Mucosa of gallbladder (tissue), 1 donor: ENCODE results near the gene TMEM151A. TPM values are rescaled to one million over a fixed set of nuclear protein-coding genes. Genes with fewer than 3 reads are reported as not detected.
A peak's percentile ranks its signal among the peaks of the same experiment; 100 is the strongest.

Experiments used
- DNase-seq: peaks from one replicate; pipeline ENCODE4 v3.0.0-alpha.2; 2020; ENCODE audit warnings: low spot score
- total RNA-seq: library from RNA; stranded (reverse); gene quantifications from one replicate; pipeline ENCODE4 v1.2.1, GENCODE V29; 2021
- donor health status: DM: no; HTN: no; CAD: no.

Gene TMEM151A
- total RNA-seq, 1 donor from 2014 or later = 61.6 TPM

GRCh38 chr11:66283461-66284105 is 8.1 kb upstream of the TMEM151A start:
- DNase-seq = no peak

DNA sequence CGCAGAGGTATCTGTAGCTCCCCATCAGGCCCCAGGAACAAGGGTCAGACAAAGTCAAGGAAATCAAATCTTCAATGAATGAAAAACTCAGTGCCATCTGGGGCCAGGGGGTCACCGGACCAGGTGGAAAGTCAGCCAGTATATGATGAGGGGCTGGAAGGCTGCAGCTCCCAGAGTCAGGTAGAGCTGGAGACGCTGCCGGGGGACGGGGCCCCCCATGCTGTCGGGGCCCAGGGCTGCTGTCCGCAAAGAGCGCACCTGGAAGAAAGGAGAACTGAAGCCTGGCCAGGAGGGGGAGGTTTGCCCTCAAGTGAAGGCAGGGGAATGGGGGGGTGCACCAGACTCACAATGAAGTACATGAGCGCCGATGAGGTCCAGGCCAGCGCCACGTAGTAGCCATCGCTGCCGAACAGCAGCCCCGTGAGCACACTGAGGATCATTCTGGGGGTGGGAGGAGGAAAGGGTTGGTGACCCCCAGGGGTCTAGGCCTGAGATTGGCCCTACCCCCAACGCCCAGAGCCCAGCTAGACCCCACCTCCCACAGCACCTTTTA is 7.1 kb upstream of the TMEM151A start:
- no peak for DNase-seq

DNA sequence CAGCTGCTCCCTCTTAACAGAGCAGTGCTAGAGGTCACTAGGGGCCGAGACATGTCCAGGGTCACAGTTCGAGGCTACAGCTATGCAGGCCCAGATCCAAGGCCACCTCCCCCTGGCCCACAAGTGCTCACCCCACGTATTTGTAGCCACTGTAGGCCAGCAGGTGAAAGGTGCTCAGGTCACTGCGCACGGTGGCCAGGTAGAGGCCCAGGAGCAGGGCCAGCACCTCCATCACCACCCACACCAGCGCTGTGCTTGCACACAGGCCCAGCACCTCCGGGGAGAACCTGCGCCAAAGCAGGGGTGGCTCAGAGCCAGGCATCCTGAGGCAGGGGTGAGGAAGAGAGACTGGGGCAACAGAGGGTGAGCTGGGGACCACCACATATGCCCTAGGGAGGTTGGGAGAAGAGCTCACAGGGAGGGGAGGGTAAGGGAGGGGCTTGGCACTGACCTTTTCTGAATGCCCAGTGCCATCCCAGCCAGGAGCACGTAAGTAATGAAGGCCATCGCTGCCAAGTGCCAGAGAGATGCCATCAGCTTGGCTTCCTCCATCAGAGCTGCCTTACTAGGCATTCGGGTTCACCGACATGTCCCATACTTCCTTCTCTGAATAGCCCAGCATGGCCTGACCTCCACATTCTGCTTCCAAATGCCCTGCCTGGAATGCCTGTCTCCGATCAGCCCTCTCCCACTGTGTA is 6.3 kb upstream of the TMEM151A start:
- DNase-seq = no peak

GRCh38 chr11:66286699-66287098 is 5.0 kb upstream of the TMEM151A start:
- DNase-seq = no peak

DNA sequence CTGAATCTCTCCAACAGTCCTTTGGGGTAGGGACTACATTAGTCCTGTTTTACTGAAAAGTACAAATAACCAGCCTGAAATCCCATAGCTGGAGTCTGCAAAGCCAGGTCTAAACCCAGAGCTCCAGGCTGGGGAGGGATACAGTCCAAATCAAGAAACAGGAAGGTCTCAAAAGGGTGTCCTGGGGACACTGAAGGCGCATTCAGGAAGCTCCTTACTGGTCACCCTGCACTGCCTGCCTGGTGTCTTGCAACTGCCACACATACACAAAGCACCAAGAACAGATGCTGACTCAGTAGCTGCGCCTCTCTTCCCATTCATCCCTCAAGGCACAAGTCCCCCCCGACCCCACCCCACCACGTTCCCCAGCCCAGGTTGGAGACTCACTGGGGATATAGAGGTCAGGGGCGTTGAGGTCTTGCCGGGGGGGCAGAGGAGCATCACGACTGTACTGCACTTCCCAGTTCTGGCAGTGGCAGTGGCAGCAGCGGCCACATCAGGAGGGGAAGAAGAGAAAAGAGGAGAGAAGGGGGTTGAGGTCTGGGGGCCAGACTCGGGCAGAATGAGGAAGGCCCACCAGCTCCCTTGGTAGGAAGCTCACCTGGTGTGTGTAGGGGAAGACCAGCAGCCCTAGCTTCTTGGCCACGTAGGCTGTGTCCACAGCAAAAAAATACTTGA is 4.3 kb upstream of the TMEM151A start:
- DNase-seq = no peak

DNA sequence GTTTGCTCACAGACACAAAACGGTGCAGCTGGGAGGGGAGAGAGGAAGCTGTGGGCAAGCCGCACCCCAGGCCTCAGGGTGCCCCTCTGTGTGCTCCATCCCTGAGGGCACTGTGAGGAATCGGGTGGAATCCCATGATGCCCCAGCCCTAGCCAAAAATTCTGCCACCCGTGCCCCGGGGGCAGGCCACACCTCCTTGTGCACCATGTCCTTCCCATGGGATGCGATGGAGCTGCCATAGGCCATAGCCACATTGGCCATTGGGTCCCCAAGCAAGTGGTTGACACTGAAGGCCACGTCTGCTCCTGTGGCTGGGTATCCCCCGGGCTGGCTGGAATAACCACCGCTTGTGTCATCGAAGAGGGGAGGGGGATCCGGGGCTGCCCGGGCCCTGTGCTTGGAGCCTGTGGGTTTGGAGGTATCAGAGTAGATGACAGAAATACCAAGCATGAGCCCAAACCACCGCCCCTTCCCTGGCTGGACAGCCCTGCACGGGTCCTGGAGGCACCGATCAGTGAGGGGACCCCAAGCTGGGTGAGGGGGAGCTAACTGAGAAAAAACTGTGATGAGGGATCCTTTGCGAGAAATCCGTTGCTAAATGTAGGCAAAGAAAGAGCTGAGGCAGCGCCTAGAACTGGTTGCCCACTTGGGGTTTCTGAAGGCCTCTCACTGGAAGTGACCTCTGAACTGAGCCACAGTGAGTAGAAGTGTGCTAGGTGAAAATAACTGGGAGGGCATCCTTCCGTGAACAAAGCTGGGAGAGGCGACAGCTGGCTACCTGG is 3.6 kb upstream of the TMEM151A start:
- no peak for DNase-seq

DNA sequence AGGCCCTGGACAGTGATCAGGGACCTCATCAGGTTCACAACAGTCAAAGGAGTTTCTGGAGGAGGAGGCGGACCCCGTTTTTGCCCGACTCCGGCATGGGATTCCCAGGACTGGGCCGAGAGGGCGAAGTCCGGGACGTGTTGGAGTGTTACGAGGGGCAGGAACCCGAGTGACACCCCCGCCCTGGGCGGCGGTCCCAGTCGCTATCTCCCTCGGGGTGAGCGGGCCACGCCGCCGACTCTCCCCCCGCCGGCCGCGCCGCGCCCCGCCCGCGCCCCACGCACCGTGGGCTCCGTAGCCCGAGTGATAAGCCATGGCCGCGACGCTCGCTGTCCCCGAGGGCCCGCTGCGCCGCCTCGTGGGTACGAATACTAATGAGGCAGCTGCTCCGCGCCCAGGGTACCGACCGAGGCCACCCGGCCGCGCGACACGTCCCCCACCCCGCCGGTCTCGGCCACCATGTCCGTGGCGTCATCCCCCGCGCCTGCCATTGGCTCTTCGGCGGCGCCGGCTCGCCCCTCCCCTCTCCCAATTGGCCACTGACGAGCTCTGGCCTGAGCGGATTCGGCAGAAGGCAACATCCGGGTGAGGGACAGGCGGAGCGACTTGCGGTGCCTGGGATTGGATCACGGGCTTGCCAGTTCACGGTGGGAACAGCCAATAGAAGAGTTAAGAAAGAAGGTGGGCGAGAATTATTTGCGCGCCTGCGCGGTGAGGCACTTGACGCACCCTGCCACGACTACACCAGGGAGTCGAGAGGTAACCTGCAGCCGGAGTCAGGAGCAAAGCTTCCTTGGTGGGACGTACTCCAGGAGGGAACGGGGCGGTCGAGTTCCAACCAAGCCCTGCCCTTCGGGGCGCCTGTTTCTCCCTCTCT is 2.8 kb upstream of the TMEM151A start, which contains the start of gene YIF1A:
Gene YIF1A, minus strand, starts transcription at position 473 of the 877 bp plus-strand sequence. Its CDS starts 158 bp downstream, at position 315.
- DNase-seq = peak; percentile 99

DNA sequence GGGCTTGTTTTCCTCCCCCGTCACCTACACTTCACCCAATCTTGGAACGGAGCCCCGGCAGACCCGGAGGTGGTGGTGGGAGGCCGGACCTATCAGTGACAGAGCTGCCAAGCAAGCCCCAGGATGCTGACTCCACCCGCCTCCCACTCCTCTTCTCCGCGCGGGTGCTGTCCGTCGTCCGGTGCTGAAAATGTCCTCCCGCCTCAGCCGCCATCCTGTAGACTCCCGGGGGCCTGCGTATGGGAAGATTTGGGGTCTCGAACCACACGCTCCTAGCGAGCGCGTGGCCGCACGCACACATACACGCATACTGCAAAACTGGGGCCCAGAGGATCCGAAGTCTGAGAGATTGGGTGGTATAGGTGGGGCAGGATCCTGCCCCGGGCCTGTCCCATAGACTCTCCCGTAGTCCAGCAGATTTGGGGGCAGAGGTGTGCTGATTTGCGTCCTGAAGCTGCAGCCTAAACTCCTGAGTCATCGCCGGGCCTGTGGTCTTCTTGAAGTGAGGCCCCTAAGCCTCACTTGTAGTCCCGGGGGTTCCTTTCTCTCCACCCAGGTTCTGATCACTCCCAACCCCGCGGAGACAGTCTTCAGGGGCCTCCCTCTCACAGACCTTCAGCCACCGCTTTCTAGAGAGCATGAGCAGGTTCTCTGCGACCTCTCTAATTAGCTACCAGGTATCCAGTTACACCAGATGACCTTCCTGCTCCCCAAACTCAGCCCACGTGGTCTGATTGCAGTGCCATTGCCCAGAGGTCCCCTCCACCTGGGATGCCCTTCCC is 2.0 kb upstream of the TMEM151A start:
- DNase-seq = peak; percentile 77

GRCh38 chr11:66290330-66290621 is 1.4 kb upstream of the TMEM151A start:
- DNase-seq = no peak

DNA sequence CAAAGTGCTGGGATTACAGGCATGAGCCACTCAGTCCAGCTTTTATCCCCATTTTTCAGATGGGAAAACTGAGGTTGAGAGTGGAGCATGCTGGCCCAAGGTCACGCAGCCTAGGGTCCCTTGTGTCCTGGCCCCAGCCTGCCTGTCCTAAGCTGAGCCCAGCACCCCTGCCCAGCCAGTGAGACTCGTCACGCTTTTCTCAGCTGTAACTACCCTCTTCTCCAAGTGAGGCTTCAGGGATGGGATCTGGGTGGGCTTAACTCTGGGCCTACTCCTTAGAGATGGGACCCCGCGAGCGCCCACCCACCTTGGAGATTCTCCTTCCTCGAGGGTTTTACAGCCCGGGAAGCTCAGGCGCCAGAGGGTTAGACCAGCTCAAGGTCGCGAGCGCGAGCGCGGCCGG is 390 bp upstream of the TMEM151A start:
- no peak for DNase-seq

GRCh38 chr11:66292543-66293332 is 1.0 kb downstream of the TMEM151A start:
- DNase-seq = no peak

DNA sequence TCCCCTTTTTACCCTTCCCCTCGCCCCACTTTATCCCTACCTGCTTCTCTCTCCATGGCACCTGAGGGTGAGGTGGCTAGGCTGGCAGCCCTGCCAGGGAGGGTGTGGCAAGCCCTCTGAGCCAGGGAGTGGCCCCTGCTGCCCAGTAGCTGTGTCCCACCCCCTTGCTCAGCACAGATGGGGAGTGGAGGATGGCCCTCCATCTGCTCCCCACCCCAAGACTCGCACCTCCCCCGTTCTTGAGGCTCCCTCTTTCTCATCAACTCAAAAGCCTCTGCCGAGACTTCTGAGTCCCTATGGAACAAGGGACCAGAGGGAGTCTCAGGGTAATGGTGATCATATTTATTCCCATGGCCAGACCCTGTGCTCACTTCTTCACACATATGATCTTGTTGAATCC is 1.7 kb downstream of the TMEM151A start:
- no peak for DNase-seq

DNA sequence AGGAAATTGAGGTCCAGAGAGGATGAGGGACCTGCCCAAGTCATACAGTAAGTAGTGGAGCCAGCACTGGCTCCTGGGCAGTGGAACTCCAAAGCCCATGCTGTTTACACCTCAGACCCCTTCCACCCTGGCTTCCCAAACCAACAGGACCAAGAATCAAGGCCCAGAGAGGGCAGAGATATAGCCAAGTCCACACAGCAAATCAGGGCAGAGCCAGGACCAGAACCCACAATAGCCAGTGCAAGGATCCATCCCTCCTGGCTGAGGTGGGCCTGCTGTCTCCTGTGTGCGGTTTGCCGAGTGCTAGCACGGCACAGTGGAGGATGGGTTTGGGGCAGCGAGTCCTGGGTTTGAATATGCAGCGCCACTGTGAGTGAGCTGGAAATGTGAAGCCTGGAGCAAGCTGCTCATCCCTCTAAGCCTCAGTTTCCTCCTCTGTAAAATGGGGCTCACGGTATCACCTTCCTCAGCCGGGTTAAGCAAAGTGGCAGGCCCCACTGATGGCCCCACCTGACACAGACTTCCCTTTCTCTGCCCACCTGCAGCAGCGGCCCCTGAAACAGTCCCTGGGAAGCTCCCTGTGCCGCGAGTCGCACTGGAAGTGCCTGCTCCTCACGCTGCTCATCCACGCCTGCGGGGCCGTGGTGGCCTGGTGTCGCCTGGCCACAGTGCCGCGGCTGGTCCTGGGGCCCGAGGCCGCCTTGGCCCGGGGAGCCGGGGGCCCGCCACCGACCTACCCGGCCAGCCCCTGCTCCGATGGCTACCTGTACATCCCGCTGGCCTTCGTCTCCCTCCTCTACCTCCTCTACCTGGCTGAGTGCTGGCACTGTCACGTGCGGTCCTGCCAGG is 2.3 kb downstream of the TMEM151A start:
- no peak for DNase-seq

DNA sequence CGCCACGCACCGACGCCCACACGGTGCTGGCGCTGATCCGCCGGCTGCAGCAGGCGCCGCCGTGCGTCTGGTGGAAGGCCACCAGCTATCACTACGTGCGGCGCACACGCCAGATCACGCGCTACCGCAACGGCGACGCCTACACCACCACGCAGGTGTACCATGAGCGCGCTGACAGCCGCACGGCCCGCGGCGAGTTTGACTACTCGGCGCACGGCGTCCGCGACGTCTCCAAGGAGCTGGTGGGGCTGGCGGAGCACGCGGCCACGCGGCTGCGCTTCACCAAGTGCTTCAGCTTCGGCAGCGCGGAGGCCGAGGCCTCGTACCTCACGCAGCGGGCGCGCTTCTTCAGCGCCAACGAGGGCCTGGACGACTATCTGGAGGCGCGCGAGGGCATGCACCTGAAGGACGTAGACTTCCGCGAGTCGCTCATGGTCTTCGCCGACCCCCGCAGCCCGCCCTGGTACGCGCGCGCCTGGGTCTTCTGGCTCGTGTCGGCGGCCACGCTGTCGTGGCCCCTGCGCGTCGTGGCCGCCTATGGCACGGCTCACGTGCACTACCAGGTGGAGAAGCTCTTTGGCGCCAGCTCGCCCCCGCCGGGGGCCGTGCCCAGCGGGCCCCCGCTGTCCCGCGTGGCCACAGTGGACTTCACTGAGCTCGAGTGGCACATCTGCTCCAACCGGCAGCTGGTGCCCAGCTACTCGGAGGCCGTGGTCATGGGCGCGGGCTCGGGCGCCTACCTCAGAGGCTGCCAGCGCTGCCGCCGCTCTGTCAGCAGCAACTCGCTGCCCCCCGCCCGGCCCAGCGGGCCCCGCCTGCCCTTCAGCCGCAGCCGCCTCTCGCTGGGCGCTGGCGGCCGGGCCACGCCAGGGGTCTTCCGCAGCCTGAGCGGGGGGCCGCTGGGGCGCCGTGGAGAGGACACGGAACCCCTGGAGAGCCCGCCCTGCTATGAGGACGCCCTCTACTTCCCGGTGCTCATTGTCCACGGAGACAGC is 3.2 kb downstream of the TMEM151A start:
- DNase-seq = no peak

DNA sequence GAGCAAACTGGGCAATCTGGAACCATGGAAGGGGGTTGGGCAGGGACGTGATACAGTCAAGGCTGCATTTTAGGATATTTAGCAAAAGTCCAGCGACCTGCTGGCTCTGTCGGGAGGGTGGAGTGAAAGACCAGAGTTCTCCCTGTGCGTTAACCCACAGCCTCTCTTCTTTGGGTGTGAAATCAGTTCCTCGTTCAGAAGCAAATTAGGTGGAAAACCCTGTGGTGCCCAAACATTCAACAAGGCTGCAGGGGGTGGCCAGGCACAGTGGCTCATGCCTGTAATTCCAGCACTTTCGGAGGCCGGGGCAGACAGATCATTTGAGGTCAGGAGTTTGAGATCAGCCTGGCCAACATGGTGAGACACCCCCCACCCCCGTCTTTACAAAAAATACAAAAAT is 5.9 kb downstream of the TMEM151A start:
- no peak for DNase-seq

- no peak for DNase-seq
Measured at GRCh38 chr11:66299186-66299585, 7.5 kb downstream of the TMEM151A start.

- DNase-seq = no peak
Measured at GRCh38 chr11:66302656-66303055, 11.0 kb downstream of the TMEM151A start.
